Smooth muscle cell of the brain vasculature (primary cell): Measurements from ENCODE around the gene NIT2.
"Not testable (repeated sequence)": the region's sequence is repeated elsewhere in the genome, so short reads cannot be mapped to it uniquely, and the experiment has no call there.

ENCODE experiments used
- DNase-seq: peaks from one replicate; pipeline ENCODE4 v3.0.0-alpha.2; 2012; ENCODE audit warnings: low read depth, low spot score

NIT2 gene

GRCh38 chr3:100334488-100335351 lies at the start of gene NIT2:
Gene NIT2, plus strand, starts transcription at chr3:100334757. Its CDS starts 35 bp downstream, at chr3:100334792.
- peak; percentile 63 for DNase-seq

GRCh38 chr3:100288288-100288894 lies 46.2 kb upstream of the NIT2 start:
- DNase-seq, result no peak

GRCh38 chr3:100289339-100289738 lies 45.2 kb upstream of the NIT2 start:
- DNase-seq, result no peak

GRCh38 chr3:100295089-100295488 lies 39.5 kb upstream of the NIT2 start:
- no peak for DNase-seq

- DNase-seq, result no peak
Observed at GRCh38 chr3:100297784-100298183, 36.8 kb upstream of the NIT2 start.

GRCh38 chr3:100299016-100299415 lies 35.5 kb upstream of the NIT2 start:
- DNase-seq, result no peak

GRCh38 chr3:100306695-100307094 lies 27.9 kb upstream of the NIT2 start:
- no peak for DNase-seq

GRCh38 chr3:100310355-100310965 lies 24.1 kb upstream of the NIT2 start:
- DNase-seq, result no peak

GRCh38 chr3:100311011-100311410 lies 23.5 kb upstream of the NIT2 start:
- no peak for DNase-seq

GRCh38 chr3:100316641-100317069 lies 17.9 kb upstream of the NIT2 start:
- peak; percentile 23 for DNase-seq

GRCh38 chr3:100317912-100318311 lies 16.6 kb upstream of the NIT2 start:
- no peak for DNase-seq

GRCh38 chr3:100319951-100320350 lies 14.6 kb upstream of the NIT2 start:
- no peak for DNase-seq

GRCh38 chr3:100324044-100324443 lies 10.5 kb upstream of the NIT2 start:
- DNase-seq, result no peak

- no peak for DNase-seq
Observed at GRCh38 chr3:100325827-100326226, 8.7 kb upstream of the NIT2 start.

- DNase-seq, result not testable (repeated sequence)
Observed at GRCh38 chr3:100327377-100327776, 7.2 kb upstream of the NIT2 start.

GRCh38 chr3:100329800-100330489 lies 4.6 kb upstream of the NIT2 start:
- DNase-seq, result no peak

- no peak for DNase-seq
Observed at GRCh38 chr3:100330651-100331050, 3.9 kb upstream of the NIT2 start.

- DNase-seq, result no peak
Observed at GRCh38 chr3:100331660-100332059, 2.9 kb upstream of the NIT2 start.

GRCh38 chr3:100333051-100333450 lies 1.5 kb upstream of the NIT2 start:
- no peak for DNase-seq

GRCh38 chr3:100333970-100334487 lies 528 bp upstream of the NIT2 start:
- no peak for DNase-seq

GRCh38 chr3:100335434-100335833 lies 877 bp downstream of the NIT2 start:
- DNase-seq, result no peak

- DNase-seq, result not testable (repeated sequence)
Observed at GRCh38 chr3:100336229-100336628, 1.7 kb downstream of the NIT2 start.
